Thoracic aorta (tissue), 2 donors: ENCODE results near the gene PPP4R2. TPM values are rescaled to one million over a fixed set of nuclear protein-coding genes. Genes with fewer than 3 reads are reported as not detected.

Experiments used
- ATAC-seq: fragments of 150-250 bp; one replicate; pipeline ENCODE4 v1.8.0; 2017; ENCODE audit warnings: low read depth; ENCODE audit not compliant: insufficient number of reproducible peaks, low FRiP score
- DNase-seq: peaks from one replicate; pipeline ENCODE4 v3.0.0-alpha.2; 2020; ENCODE audit warnings: low spot score
- H3K27ac ChIP-seq, 2 donors: fragments of 200-600 bp; sonication (generic); 1 replicate in 1 of 2; 2 replicates in 1 of 2; pipeline ENCODE4 v1.5.1; 2016; ENCODE audit warnings: mild to moderate bottlenecking in 2 of 2, moderate library complexity in 2 of 2
- H3K27me3 ChIP-seq: fragments of 200-600 bp; sonication (generic); replicated peaks from 2 replicates; pipeline ENCODE4 v1.6.0; 2016; ENCODE audit warnings: mild to moderate bottlenecking; ENCODE audit not compliant: insufficient read depth
- H3K36me3 ChIP-seq: fragments of 200-600 bp; sonication (generic); one replicate; pipeline ENCODE4 v1.5.1; 2016
- H3K4me1 ChIP-seq, 2 donors: fragments of 200-600 bp; sonication (generic); 1 replicate in 1 of 2; 2 replicates in 1 of 2; pipeline versions ENCODE4 v1.5.1 to v1.6.0; 2016; ENCODE audit warnings: low read depth in 2 of 2, mild to moderate bottlenecking in 1 of 2; ENCODE audit not compliant: control insufficient read depth in 1 of 2
- H3K4me3 ChIP-seq: fragments of 200-600 bp; sonication (generic); 2 replicates; pipeline ENCODE4 v1.5.1; 2016; ENCODE audit warnings: mild to moderate bottlenecking
- H3K9me3 ChIP-seq: fragments of 200-600 bp; sonication (generic); 2 replicates; pipeline ENCODE4 v1.5.1; 2016
- total RNA-seq, 2 donors: library from RNA; depleted of rRNA; stranded (reverse); fragments of >200 nt; gene quantifications; one replicate each; pipeline versions ENCODE4 v1.1.0 to v1.2.3, GENCODE V29; 2016
- TF ChIP-seq, protein P1 (sequence below): fragments of 200-600 bp; sonication (generic); IDR thresholded peaks from one replicate; pipeline ENCODE4 v1.5.1; 2019; ENCODE audit warnings: antibody characterized with exemption

Gene PPP4R2
- total RNA-seq, 2 donors from 2014 or later = 39.3 to 47.0 TPM

- no peak overlapping the region for H3K27ac ChIP-seq
- H3K4me1 ChIP-seq = no peaks in the 10 kb centered on the region
- DNase-seq (no peak), ATAC-seq (no peak)
- no peaks in the 10 kb centered on the region for H3K9me3 ChIP-seq
- H3K36me3 ChIP-seq = no peaks in the 10 kb centered on the region
- TF ChIP-seq, protein P1, sequence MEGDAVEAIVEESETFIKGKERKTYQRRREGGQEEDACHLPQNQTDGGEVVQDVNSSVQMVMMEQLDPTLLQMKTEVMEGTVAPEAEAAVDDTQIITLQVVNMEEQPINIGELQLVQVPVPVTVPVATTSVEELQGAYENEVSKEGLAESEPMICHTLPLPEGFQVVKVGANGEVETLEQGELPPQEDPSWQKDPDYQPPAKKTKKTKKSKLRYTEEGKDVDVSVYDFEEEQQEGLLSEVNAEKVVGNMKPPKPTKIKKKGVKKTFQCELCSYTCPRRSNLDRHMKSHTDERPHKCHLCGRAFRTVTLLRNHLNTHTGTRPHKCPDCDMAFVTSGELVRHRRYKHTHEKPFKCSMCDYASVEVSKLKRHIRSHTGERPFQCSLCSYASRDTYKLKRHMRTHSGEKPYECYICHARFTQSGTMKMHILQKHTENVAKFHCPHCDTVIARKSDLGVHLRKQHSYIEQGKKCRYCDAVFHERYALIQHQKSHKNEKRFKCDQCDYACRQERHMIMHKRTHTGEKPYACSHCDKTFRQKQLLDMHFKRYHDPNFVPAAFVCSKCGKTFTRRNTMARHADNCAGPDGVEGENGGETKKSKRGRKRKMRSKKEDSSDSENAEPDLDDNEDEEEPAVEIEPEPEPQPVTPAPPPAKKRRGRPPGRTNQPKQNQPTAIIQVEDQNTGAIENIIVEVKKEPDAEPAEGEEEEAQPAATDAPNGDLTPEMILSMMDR = no peak
- no peaks in the 10 kb centered on the region for H3K27me3 ChIP-seq
- no peak overlapping the region for H3K4me3 ChIP-seq
These were observed 111.1 kb downstream of the PPP4R2 start for GRCh38 chr3:73107676-73108187.

- Histone ChIP-seq H3K36me3 (no peaks in the 10 kb centered on the region), H3K27me3 (no peaks in the 10 kb centered on the region), H3K27ac (no peak overlapping the region), H3K4me1 (no peaks in the 10 kb centered on the region), H3K9me3 (no peaks in the 10 kb centered on the region), H3K4me3 (no peak overlapping the region)
- DNase-seq (no peak), ATAC-seq (no peak)
- TF ChIP-seq, protein P1 = no peak
These were observed 112.1 kb downstream of the PPP4R2 start for GRCh38 chr3:73108750-73109149.

DNA sequence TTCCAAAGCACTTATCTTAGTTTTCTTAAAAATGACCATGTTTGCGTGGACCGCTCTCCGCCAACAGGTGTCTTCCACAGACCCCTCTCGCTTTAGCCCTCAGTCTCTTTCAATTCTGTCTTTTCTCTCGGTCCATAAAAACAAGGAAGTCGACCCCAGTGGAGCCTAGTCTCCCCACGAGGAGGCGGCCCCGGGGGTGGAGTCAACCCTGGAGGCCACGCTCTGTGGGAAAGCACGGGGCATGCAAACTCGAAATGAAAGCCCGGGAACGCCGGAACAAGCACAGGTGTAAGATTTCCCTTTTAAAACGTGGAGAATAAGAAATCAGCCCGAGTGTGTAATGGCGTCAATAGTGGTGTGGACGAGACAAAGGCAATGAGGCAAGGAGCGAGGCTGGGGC, 113.9 kb downstream of the PPP4R2 start:
- Histone ChIP-seq H3K9me3 (no peaks in the 10 kb centered on the region), H3K36me3 (no peaks in the 10 kb centered on the region), H3K4me3 (no peak overlapping the region), H3K27ac (no peak overlapping the region), H3K4me1 (no peaks in the 10 kb centered on the region), H3K27me3 (no peaks in the 10 kb centered on the region)
- DNase-seq (no peak), ATAC-seq (no peak)
- TF ChIP-seq, protein P1 = no peak

DNA sequence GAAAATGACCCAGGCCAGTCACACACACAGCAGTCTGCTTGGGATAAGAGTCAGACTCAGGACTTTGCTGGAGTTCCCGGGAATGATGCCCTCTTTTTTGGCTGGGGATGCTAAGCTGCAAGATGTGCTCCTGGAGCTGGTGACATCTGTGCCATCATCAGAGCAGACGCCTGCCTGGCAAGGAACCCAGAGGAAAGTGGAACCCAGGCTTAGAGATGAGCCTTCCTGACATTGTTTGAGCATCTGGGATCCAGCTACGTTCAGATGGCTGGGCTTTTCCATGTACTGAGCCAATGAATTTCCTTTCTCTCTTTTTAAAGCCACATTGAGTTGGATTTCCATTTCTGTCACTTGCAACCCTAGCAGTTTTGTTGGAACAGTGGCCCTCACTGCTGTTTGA, 118.1 kb downstream of the PPP4R2 start:
- Histone ChIP-seq H3K4me3 (no peak overlapping the region), H3K36me3 (no peaks in the 10 kb centered on the region), H3K27ac (no peak overlapping the region), H3K27me3 (no peaks in the 10 kb centered on the region), H3K4me1 (peaks cover 0 to 3% of the 10 kb centered on the region in 2 donors), H3K9me3 (no peaks in the 10 kb centered on the region)
- DNase-seq (no peak), ATAC-seq (no peak)
- TF ChIP-seq, protein P1 = no peak

- H3K27me3 ChIP-seq = no peaks in the 10 kb centered on the region
- H3K9me3 ChIP-seq = no peaks in the 10 kb centered on the region
- H3K36me3 ChIP-seq = no peaks in the 10 kb centered on the region
- no peak overlapping the region for H3K27ac ChIP-seq
- DNase-seq (no peak), ATAC-seq (no peak)
- no peak overlapping the region for H3K4me3 ChIP-seq
- peaks cover 0 to 3% of the 10 kb centered on the region in 2 donors for H3K4me1 ChIP-seq
- TF ChIP-seq, protein P1 = no peak
These were observed 119.2 kb downstream of the PPP4R2 start for GRCh38 chr3:73115806-73116205.

Other genes starting within 250 kb of the PPP4R2 start
- gene SHQ1, start 148.4 kb upstream of the PPP4R2 start, total RNA-seq = 10 to 100 TPM in 1 of 2 donors, 1 to 10 TPM in 1; 4.5 to 12.3 TPM
- gene GXYLT2, start 108.8 kb upstream of the PPP4R2 start, total RNA-seq = 10 to 100 TPM; 32.4 to 35.1 TPM
- 1 to 10 TPM; 4.7 to 6.9 TPM for gene EBLN2, start 64.8 kb downstream of the PPP4R2 start, total RNA-seq